Left kidney (tissue), 2 donors: ENCODE data around the gene CNIH2. TPM values are rescaled to one million over a fixed set of nuclear protein-coding genes. Genes with fewer than 3 reads are reported as not detected.
"Not testable (repeated sequence)": the region's sequence is repeated elsewhere in the genome, so short reads cannot be mapped to it uniquely, and the experiment has no call there.

Experiments
- DNase-seq: peaks from one replicate; pipeline ENCODE4 v3.0.0-alpha.2; 2013
- polyA plus RNA-seq: library from polyadenylated mRNA; unstranded; fragments of 120-200 nt; gene quantifications from one replicate; pipeline ENCODE4 v1.2.1, GENCODE V29; 2013; ENCODE audit not compliant: insufficient read length

The CNIH2 gene
- polyA plus RNA-seq, 1 donor: 5.4 TPM

DNA sequence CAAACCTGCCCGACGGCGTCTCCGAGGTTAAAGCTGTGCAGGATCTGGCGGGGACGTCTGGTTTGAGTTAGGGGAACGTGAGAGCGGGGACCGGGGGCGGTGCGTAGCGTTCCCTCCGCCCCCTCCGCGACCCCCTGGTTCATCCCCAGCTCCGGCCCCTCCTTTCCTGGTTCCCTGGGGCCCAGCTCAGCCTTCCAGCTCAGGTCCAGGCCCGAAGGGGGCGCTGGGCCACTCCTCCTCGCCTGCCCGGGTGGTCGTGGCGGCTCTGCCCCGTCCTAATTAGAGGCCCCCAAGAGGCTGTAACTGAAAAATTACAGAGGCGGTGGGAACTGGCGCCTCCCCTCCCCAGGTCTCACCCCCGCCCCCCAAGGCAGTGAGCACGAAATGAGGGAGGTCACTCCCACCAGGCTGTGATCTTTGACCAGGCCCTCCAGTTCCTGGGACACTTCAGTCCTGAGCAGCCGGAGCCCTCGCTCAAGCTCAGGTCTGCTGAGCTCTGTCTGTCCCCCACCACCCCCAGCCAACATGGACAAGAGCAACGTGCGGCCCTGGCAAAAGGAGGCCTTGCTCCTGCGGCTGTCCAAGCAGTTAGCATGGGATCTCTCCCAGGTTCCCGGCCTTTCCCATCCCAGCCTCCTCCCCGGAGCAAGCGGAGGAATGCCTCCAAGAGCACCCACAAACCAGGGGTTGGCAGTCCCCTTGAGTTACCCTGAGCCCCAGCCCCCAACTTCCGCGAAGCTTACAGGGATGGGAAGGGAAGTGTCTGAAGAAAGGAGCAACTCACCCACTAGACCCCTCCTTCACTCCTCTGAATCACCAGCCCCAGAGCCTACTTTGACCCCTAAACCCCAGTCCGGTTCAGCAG lies 35.6 kb downstream of the CNIH2 start:
- DNase-seq: peak; percentile 75

DNA sequence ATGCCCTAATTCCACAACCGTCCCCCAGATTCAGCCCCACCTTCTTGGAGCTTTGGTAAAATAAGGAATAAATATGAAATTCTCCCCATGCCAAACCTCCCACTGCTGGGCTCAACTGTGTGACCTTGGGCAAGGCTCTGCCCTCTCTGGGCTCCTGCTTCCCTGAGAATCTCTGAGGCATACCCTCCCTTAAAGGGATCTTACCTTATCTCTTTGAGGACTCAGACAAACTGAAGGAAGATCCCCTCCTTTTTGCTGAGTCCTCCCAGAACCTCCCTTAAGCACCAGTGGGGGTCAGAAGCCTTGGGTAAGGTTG lies 36.2 kb downstream of the CNIH2 start:
- DNase-seq: no peak

DNA sequence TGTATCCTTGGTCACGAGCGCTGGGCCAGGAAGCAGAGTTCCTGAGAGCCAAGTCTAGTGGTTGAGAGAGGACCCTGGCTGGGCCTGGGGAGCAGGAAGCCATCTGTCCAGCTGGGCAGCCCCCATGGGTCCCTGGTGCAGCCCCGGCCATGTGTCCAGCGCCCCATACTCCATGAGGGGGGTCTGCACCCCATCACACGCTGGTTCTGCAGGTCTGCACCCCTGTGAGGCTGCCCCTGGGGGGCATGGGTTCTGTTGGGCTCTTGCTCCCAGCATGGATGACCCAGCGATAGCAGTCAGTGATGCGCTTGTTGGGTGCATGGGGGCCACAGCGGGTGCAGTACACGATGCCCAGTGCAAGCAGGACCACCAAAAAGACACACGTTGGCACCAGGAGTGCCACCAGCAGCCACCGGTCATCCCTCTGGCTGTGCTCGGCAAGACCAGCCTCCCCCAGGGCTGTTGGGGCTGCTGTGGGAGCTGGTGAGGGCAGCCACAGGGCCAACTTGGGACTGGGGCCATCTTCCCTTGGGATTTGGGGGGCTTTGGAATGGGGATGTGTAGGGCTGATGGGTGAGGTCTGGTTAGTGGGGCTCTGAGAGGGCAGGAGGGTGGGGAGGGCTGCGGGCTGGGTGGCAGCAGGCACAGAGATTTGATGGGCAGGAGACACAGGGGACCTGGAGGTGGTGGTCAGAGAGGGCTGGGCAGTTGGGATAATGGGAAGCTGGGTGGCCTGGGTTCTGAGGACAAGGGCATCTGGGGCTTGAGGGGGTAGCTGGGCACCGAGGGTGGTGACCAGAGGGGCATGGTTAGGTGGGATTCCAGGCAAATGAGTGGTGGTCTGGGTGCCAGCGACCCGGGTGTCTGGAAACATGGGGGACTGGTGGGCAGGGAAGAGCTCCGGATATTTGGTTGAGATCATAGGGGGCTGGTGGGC lies 36.9 kb downstream of the CNIH2 start:
- DNase-seq: no peak

DNA sequence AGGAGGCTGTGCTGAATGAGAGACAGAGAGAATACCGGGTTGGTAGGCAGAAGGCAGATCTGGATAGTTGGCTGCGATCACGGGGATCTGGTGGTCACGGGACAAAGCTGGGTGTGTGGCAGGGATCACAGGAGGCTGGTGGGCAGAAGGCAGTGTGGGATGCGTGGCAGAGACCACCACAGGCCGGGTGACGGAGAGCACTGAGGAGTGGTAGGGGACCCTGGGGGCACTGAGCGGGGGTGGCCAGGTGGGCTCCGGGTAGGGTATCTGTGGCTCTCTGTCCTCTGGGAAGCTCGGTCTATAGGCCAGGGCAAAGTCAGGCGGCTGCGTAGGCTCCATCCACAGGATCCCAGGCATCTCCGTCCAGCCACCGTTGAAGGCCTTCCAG lies 37.5 kb downstream of the CNIH2 start:
- DNase-seq: no peak

DNA sequence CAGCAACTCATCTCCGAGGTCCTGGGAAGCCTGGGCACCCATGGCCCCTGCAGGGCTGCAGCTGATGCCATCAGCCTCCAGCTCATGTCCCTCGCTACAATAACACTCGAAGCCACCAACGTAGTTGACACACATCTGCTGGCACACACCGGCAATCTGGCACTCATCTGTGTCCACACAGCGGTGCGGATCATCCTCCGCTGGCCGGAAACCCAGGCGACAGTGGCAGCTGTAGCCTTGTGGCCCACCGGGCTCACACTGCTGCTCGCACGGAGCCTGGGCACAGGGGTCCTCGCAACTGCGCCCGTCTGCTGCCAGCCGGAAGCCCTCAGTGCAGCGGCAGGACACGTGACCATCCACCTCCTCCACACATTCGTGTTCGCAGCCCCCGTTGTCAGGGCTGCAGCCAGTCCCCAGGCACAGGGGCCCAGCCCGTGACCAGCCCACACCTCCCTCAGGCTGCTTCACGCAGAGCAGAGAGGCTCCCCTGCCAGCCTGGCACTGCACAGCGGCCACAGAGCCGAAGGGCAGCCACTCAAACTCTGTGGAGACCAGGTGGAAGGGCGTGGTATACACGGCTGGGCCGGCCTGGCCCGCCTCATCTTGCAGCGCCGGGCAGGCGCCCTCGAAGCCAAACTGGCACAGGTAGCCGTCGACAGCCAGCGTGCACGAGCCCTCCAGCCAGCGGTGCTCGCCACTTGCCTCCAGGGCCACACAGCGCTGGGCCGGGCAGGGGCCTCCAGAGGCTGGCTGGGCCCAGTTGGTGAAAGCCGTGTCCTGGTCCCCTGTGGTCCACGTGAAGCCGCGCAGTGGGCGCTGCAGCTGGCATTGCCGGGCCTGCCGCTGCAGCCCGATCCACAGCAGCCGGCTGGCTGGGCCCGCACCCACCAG lies 38.2 kb downstream of the CNIH2 start:
- no peak for DNase-seq

DNA sequence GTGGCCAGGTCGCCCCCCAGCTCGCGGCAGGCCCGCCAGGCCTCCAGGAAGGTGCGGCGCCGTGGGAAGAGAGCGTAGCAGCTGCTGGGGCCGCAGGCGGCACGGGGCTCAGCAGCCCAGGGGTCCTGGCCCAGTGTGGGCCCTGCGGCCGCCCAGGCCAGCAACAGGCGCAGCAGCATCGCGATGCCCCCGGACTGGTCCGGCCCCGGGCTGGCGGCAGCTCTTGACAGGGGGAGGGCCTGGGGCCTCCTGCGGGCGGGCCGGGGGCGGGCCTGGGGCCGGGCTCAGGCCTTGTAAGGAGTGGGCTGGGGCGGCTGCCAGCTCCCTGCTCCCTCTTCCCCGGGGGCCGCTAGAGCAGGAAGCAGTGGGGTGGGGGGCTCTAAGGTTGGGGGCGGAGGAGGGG lies 38.9 kb downstream of the CNIH2 start, which contains the start of gene CD248:
TSS of gene CD248 (minus strand) at position 196 of the 403 bp plus-strand sequence. CDS start at position 179, 17 bp downstream.
- no peak for DNase-seq

DNA sequence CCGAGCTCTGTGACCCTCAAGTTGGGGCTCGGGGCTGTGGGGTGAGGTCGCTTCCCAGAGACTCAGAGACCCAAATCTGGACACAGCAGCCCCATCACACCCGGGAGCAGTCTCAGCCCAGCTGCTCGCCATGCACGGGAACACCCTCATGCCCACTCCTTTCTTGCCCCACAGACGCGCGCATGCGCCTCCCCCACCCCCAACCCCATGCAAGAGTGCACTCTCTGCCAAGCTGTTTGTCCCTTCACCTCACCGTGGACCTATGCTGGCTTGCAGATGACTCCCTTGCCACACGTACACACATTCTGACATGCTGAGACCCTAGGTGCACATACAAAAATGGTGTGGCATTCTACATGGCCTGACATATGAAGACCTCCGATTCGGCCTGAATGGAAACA lies 39.3 kb downstream of the CNIH2 start:
- DNase-seq: no peak

DNA sequence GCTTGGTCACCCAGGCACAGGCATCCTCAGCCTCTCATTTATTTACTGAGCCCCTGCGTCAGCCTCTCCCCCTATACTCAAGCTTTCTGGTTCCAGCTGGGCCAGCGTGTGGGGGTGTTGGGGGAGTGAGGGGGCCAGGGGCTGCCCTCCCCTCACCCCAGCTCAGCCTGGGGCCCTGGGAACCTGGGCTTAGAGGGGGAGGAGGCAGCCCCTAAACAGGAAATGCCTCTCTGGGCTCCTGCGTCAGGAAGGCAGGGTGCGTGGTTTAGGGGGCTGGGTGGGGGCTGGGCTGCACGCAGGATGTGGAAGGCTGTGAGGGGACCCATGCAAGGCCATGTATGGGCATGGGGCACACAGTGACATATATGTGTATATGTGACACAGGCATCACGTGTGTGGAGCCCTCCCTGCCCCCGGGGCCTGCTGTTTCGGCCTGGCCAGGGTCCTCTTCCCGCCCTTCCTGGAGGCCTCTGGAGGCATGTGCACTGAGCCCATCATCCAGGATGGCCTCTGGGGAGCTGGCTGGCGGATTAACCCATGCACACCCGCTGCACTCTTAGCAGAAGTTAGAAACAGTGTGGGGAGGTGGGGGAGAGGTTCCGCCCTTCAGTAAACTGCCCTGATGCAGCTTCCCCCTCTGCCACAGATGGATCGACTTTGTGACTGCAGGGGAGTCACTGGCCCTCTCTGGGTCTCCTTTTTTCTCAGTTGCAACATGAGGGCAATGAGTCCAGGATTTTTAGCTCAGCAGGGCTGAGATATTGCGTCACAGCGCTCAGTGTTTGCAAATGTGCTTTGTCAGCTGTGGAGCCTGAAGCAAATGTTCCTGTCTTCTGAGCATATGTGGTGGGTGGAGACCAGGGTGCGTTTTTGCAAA lies 40.0 kb downstream of the CNIH2 start:
- DNase-seq: no peak

DNA sequence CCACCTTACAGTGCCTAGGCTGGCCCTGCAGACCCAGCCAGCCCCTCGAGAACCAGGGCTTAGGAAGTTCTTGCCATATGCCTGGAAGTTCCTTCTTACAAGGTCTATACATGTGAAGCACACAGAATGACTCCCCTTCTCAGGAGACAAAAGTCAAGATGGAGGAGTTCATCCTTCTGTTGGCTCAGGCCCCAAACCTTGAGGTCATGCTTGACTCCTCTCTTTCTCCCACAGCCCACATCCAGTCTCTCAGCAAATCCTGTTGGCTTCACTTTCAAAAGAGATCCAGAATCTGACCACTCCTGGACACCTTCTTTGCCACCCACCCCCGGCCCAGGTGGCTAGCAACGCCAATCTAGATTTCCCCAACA lies 40.6 kb downstream of the CNIH2 start:
- no peak for DNase-seq

DNA sequence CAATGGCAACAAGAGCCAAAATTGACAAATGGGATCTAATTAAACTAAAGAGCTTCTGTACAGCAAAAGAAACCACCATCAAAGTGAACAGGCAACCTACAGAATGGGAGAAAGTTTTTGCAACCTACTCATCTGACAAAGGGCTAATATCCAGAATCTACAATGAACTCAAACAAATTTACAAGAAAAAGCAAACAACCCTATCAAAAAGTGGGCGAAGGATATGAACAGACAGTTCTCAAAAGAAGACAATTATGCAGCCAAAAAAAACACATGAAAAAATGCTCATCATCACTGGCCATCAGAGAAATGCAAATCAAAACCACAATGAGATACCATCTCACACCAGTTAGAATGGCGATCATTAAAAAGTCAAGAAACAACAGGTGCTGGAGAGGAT lies 42.3 kb downstream of the CNIH2 start:
- not testable (repeated sequence) for DNase-seq

DNA sequence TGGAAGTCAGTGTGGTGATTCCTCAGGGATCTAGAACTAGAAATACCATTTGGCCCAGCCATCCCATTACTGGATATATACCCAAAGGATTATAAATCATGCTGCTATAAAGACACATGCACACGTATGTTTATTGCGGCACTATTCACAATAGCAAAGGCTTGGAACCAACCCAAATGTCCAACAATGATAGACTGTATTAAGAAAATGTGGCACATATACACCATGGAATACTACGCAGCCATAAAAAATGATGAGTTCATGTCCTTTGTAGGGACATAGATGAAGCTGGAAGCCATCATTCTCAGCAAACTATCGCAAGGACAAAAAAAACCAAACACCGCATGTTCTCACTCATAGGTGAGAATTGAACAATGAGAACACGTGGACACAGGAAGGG lies 42.8 kb downstream of the CNIH2 start:
- DNase-seq: not testable (repeated sequence)

DNA sequence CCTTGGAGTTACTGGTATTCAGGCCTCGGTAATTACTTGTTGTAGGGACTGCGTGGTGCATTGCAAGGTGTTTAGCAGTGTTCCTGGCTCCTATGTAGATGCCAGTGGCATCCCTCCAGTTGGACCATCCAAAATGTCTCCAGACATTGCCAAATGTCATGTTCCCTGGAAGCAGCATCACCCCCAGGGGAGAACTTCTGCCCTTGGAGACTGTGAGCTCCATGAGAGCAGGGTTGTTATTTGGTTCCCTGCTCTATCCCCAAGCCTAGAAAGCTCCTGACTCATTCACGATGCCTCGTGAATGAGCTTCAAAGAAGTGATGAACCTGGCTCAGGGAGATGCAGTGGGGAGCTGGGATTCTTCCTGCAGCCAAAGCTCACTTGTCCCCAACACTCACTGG lies 43.6 kb downstream of the CNIH2 start:
- no peak for DNase-seq

DNA sequence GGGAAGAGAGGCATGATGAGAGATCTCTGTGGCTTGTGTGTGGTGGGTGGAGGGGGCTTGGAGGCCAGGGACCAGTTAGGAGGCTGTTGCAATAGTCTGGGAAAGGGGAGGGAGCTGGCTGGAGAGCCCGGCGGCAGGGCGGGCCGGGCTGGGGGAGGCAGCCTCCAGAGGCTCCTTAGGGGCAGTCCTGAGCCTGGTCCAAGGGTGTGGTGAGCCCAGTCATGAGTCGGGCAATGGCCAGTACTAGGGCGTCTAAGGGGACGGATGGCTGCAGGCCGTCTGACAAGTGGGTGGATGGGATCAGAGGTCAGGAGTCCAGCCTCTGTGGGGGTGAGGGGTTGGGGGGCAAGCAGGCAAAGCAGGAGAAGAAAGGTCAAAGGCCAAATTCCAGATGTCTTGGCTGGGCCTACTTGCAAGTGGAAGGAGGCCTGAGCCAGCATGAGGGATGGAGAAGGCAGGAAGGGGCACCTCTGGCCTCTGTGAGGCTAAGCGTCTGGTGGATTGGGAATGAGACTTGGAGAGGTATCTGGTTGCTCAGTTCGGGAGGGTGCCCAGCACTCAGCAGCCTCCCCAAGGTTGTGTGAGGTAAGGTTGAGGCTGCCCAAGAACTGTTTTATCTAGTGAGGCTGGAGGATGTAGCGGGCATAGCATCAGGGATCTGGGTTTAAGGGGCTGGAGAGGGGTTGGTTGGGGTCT lies 44.9 kb downstream of the CNIH2 start:
- no peak for DNase-seq

DNA sequence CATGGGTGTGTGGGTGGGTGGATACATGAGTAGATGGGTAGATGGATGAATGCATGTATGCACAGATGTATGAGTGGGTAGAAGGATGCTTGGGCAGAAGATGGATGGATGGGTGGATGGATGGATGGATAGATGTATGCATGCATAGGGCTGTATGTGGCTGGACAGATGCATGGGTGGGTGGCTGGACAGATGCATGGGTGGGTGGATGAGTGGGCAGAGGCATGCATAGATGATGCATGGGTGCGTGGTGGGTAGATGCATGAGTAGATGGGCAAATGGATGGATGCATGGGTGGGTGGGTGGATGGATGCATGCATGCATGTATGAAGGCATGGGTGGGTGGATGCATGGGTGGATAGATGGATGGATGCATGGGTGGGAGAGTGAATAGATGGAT lies 45.7 kb downstream of the CNIH2 start:
- DNase-seq: no peak

DNA sequence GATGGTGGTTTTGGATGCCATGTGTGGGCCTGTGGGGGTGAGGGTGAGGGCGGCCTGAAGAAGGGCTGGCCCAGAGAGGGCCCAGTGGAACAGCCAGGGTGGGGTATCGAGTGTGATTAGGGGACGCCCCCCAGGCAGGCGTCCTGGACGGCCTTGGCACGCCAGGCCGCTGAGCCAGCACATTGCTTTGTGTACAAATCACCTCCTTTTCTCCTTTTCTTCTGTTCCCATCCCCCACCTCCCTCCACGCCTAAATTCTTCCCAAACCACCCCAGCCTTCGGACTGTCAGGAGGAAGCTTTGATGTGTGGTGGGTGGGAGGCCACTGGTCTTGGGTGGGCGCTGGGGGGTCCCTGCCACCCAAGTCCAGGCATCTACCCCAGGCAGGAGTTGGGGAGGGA lies 46.7 kb downstream of the CNIH2 start:
- DNase-seq: no peak

DNA sequence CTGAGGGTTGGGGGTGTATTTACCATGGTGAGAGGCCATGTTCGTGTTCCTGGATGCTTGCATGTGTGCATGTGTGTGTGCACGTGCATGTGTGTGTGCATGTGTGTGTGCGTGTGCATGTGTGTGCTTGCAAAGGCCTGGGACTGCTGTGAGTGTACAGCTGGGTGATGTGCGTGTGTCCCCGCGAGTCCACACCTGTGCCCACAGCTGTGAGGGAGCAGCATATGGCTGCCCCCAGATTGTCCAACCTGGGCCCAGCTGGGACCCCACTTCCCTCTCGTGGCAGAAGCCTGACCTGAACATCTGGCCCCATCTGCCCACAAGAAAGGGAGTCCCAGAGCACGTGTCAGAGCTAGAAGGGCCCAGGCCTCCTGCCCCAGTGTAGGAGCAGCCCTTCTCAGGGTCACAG lies 47.3 kb downstream of the CNIH2 start:
- no peak for DNase-seq

DNA sequence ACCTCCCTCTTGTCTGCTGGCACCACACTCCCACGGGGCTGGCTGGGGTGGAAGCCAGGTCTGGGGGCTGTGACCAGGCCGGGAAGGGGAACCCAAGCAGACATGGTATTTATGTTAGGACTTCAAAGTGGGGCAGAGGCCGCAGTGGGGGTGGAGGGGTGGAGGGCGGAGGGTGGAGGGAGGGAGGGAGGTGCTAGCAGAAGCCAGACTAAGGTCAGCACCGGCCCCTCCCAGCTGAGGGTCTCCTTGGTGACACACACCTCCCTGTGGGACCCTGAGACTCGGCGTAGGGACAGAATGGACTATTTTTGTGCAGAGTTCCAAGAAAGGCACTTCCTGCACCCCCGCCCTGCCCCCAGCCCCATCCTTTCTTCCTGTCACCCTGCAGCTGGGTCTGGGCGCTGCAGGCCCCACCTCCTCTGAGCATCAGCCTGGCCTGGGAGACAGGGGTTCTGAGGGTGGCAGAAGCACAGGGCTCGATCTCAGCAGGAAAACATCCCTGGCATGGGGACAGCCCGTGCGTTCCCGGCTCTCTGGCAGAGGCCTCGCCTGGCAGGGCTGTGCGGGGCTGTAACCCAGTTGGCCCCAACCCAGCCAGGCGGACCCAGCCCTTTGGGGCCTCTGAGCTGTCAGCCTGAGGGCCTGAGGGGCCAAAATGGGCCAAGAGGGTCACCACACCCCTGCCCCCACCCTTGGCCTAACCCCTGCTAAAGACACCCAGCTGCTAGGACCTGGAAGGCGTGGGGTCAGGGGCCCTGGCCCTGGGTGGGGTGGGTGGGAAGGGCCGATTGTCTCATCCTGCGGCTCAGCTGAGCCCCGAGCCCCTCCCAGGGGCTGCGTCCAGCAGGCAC lies 48.5 kb downstream of the CNIH2 start:
- no peak for DNase-seq

DNA sequence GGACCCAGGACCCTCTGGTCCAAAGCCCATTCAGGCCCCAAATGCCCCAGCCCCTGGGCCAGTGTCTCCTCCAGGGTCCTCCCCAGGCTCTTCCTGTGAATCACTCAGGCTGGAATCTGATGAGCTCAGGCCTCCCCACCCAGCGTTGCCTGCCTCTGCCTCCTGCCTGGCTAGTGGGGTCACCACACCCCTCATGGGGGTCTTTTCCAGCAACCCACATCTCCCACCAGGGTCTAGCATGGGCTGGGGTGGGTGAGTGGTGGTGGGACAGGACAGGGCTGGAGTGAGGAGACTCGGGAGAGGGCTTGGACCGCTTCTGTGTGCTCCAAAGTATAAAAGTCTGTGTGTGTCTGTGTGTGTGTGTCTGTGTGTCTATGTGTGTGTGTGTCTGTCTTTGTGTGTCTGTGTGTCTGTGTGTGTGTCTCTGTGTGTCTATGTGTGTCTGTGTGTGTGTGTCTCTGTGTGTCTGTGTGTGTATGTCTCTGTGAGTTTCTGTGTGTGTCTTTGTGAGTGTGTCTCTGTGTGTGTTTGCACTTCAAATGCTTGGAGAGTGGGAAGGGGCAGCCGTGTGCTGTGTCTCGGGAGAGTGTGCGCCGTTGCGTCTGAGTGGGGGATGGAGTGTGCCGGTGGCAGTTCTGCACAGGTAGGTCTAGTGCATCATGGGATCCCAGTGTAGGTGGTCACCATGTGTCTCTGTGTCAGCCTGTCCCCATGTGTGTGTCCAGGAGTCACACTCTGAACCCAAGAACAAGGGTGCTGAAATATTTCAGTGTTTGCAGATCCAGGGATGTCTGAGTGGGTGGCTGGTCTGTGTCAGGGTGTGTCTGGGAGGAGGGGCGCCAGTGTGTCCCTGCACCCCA lies 49.4 kb downstream of the CNIH2 start:
- DNase-seq: no peak

DNA sequence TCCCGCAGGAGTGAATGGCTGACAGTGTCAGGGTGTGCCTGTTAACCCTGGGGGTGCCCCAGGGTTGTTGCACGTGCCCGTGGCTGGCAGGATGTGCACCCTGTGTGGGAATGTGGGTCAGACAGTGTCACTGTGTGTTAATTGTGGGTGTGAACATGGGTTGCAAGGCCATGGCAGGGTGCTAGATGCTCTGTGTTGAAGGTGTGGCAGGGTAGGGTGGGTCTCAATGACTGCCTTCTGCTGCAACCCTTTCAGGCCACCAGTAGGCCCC lies 50.0 kb downstream of the CNIH2 start:
- DNase-seq: no peak
